Stomach (tissue), 9 donors: ENCODE results near the gene AMD1. TPM values are rescaled to one million over a fixed set of nuclear protein-coding genes. Genes with fewer than 3 reads are reported as not detected.

Experiments
- DNase-seq, 2 donors: peaks; one replicate each; pipeline versions ENCODE4 v3.0.0 to v3.0.0-alpha.2; 2013 to 2019
- H3K27ac ChIP-seq, 5 donors: fragments of 200-600 bp in 4 of 5; sonication (generic) in 4 of 5; one replicate each; pipeline ENCODE4 v1.5.1; 2013 to 2019; ENCODE audit warnings: mild to moderate bottlenecking in 1 of 5, moderate library complexity in 1 of 5
- H3K27me3 ChIP-seq, 3 donors: fragments of 200-600 bp; sonication (generic); one replicate each; pipeline ENCODE4 v1.5.1; 2017 to 2019; ENCODE audit warnings: mixed run types in 1 of 3
- H3K36me3 ChIP-seq, 4 donors: fragments of 200-600 bp; sonication (generic); 1 replicate in 3 of 4; 2 replicates in 1 of 4; pipeline ENCODE4 v1.5.1; 2016 to 2019
- H3K4me1 ChIP-seq, 4 donors: fragments of 200-600 bp; sonication (generic); one replicate each; pipeline ENCODE4 v1.5.1; 2016 to 2019
- H3K4me3 ChIP-seq, 4 donors: fragments of 200-600 bp; sonication (generic) in 3 of 4; one replicate each; pipeline ENCODE4 v1.5.1; 2016 to 2019; ENCODE audit warnings: mild to moderate bottlenecking in 1 of 4
- H3K9me3 ChIP-seq, 4 donors: fragments of 200-600 bp; sonication (generic); one replicate each; pipeline ENCODE4 v1.5.1; 2016 to 2019
- CTCF ChIP-seq, 7 experiments: fragments of 450-650 bp in 4 of 7; fragments of 200-600 bp in 3 of 7; sonication (generic) in 3 of 7; IDR thresholded peaks; one replicate each; pipeline ENCODE4 v1.5.1; 2016 to 2019; ENCODE audit warnings: antibody characterized with exemption in 7 of 7, control low read depth in 2 of 7, mild to moderate bottlenecking in 1 of 7
- EP300 ChIP-seq: sonication (generic); formaldehyde crosslinking; IDR thresholded peaks from one replicate; pipeline ENCODE4 v1.6.1; 2017; ENCODE audit warnings: antibody characterized with exemption
- POLR2A ChIP-seq, 4 donors: fragments of 450-650 bp; IDR thresholded peaks; one replicate each; pipeline ENCODE4 v1.6.1; 2016; ENCODE audit warnings: antibody characterized with exemption in 4 of 4, control low read depth in 2 of 4, mild to moderate bottlenecking in 1 of 4, moderate library complexity in 1 of 4
- POLR2AphosphoS5 ChIP-seq, 3 donors: sonication (generic); formaldehyde crosslinking; IDR thresholded peaks; one replicate each; pipeline ENCODE4 v1.6.1; 2016; ENCODE audit warnings: antibody characterized with exemption in 3 of 3
- WGBS, 5 donors: extraction: QIAGEN DNeasy Blood & Tissue Kit in 3 of 5; methylation state at CpG; one replicate each; pipeline versions ENCODE4 v1.1.5 to v1.1.7; 2013 to 2018; 5-methylcytosine and 5-hydroxymethylcytosine counted together
- intact Hi-C: fragments of 100-400 bp; cut with DNase I; formaldehyde crosslinking; loops from one replicate; pipeline ENCODE4 v1.15.1; 2023; ENCODE audit warnings: low total_unique reads
- polyA plus RNA-seq, 3 donors: library from polyadenylated mRNA; stranded (reverse); fragments of 200-250 nt; gene quantifications; one replicate each; pipeline ENCODE4 v1.2.3, GENCODE V29; 2013
- total RNA-seq, 5 donors: library from RNA; depleted of rRNA; stranded (reverse); fragments of >200 nt; gene quantifications; one replicate each; pipeline versions ENCODE4 v1.1.0 to v1.2.3, GENCODE V29; 2014 to 2016
- donor health status: healthy with polysubstance abuse.
- donor health status: Bipolar disorder and iron deficiency.
- donor health status: healthy.

AMD1 gene
- total and polyA plus RNA-seq, 8 donors, result 8.4 to 179 (median 50.4) TPM

GRCh38 chr6:110875548-110876169 is 1.1 kb downstream of the AMD1 start:
- peaks cover 34 to 50% (median 43%) of the 10 kb centered on the region in 4 donors for H3K4me1 ChIP-seq
- no peaks in the 10 kb centered on the region for H3K27me3 ChIP-seq
- H3K4me3 ChIP-seq, result peak overlapping the region; percentile 70 to 96 (median 90)
- peak overlapping the region; percentile 92 to 98 (median 98) for H3K27ac ChIP-seq
- TF ChIP-seq POLR2A (IDR thresholded peaks at IDR 0.05), result no peak
- no peak for TF ChIP-seq EP300
- no peak for TF ChIP-seq CTCF (IDR thresholded peaks at IDR 0.05)
- DNase-seq, result peak; percentile 53 to 84
- H3K9me3 ChIP-seq, result no peaks in the 10 kb centered on the region
- WGBS, 5 donors, result 0 to 1% (median 1%) methylated on average over 18 to 61 of the region's 61 CpGs
- no peaks in the 10 kb centered on the region for H3K36me3 ChIP-seq
- intact Hi-C loops, result loop anchor here (5.0 kb wide), 1 partner anchor 63 kb away; no protein-coding TSS in a partner anchor

DNA sequence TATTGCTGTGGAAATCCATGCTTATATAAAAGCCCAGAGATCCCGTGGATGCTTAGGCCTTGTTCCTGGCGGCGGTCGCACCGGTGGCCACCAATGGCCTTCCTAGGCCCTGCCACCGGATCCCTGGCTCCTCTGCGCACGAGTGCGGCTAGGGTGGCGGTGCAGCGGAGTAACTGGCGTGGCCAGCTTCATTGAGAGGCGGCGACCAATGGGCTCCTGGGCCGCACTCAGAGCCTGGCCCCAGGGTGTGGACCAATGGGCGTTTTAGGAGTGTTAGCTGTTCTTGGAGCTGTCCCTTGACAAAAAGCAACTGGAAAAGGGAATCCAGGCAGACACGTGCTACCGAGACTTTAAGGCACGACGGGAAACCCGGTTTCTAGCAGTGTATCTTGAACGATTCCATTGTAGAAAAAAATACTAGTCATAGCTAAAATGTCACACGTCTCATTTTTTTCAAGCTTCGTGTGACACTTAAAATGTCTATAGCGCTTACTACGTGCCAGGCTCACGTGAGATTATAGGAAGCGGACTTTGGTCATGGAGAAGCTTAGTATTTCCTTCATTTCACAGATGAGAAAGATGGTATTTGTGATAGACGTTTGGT is 1.7 kb downstream of the AMD1 start:
- peak; percentile 90 to 95 for DNase-seq
- intact Hi-C loops, result loop anchor here (5.0 kb wide), 1 partner anchor 64 kb away; no protein-coding TSS in a partner anchor
- WGBS, 5 donors, result 1 to 3% (median 1%) methylated on average over 22 to 29 of the region's 29 CpGs
- H3K4me1 ChIP-seq, result peaks cover 36 to 56% (median 47%) of the 10 kb centered on the region in 4 donors
- no peaks in the 10 kb centered on the region for H3K36me3 ChIP-seq
- TF ChIP-seq CTCF (IDR thresholded peaks at IDR 0.05), result no peak
- TF ChIP-seq POLR2AphosphoS5 (IDR thresholded peaks at IDR 0.05), result peak; percentile 76 to 99 (median 98)
- TF ChIP-seq EP300, result no peak
- TF ChIP-seq POLR2A (IDR thresholded peaks at IDR 0.05), result peak in 2 of 4 donors; percentile 62 to 72
- no peaks in the 10 kb centered on the region for H3K27me3 ChIP-seq
- H3K9me3 ChIP-seq, result no peaks in the 10 kb centered on the region
- H3K4me3 ChIP-seq, result peak overlapping the region; percentile 70 to 96 (median 90)
- H3K27ac ChIP-seq, result peak overlapping the region; percentile 92 to 98 (median 98)

DNA sequence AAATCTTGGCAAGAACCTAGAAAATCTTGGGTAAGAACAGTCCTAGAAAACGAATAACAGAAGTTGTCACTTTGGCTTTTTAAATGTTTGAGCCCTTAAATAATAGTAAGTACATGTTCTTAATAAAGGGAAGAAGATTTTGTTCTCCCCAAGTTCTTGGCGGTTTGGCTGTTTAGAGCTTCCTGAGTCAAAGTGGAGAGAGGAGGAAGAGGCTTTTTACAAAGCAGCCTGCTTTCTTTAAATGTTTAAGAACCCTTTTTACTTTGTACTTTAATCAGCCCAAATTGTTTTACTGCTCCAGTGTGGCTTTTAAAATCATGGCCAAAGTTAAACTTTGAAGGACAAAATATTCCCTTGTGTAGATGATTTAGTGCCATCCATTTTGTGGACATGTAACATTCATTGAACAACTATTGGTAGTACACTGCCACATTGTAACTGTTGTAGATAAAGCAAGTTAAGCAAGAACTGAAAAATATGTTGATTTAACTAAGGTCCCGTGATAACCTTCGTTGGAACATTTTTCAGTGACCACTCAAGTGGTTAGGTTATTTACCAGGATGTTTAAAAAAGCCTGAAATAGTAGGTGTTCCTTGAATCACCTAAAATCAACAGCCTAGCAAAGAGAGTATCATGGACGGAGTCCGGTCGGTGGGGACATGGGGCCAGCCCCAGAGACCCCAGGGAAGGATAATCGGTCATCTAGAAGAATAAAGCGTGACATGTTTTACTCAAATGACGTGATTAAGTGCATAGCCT is 2.4 kb downstream of the AMD1 start:
- Histone ChIP-seq H3K4me3 (peak overlapping the region; percentile 70 to 96 (median 90)), H3K36me3 (no peaks in the 10 kb centered on the region), H3K27ac (peak overlapping the region; percentile 44 to 98 (median 96)), H3K9me3 (no peaks in the 10 kb centered on the region), H3K27me3 (no peaks in the 10 kb centered on the region), H3K4me1 (peaks cover 43 to 63% (median 55%) of the 10 kb centered on the region in 4 donors)
- TF ChIP-seq CTCF (IDR thresholded peaks at IDR 0.05) (no peak), POLR2AphosphoS5 (IDR thresholded peaks at IDR 0.05) (peak in 1 of 3 donors; percentile 40)
- 12 to 18% (median 12%) methylated on average over 10 of the region's 10 CpGs for WGBS, 5 donors
- intact Hi-C loops, result loop anchor here (5.0 kb wide), 1 partner anchor 65 kb away; no protein-coding TSS in a partner anchor
- DNase-seq, result peak in 1 of 2 donors; percentile 69

- peaks cover 49 to 69% (median 60%) of the 10 kb centered on the region in 4 donors for H3K4me1 ChIP-seq
Measured at GRCh38 chr6:110877569-110877968, 3.0 kb downstream of the AMD1 start.

More at GRCh38 chr6:110877569-110877968, 3.0 kb downstream of the AMD1 start:
- Histone ChIP-seq H3K36me3 (no peaks in the 10 kb centered on the region), H3K4me3 (peak overlapping the region; percentile 70 to 96 (median 90)), H3K27me3 (no peaks in the 10 kb centered on the region), H3K27ac (peak overlapping the region; percentile 44 to 98 (median 96)), H3K9me3 (no peaks in the 10 kb centered on the region)
- TF ChIP-seq EP300 (no peak), POLR2A (IDR thresholded peaks at IDR 0.05) (no peak), CTCF (IDR thresholded peaks at IDR 0.05) (no peak), POLR2AphosphoS5 (IDR thresholded peaks at IDR 0.05) (no peak)
- no peak for DNase-seq
- intact Hi-C loops, result loop anchor here (5.0 kb wide), 1 partner anchor 65 kb away; no protein-coding TSS in a partner anchor
- WGBS, 5 donors, result 13 to 24% (median 16%) methylated on average over 2 of the region's 2 CpGs
